AG08396 (cell line): ENCODE results near the gene PUM1.
A peak's percentile ranks its signal among the peaks of the same experiment; 100 is the strongest.
"Not testable (repeated sequence)": the region's sequence is repeated elsewhere in the genome, so short reads cannot be mapped to it uniquely, and the experiment has no call there.

Experiments
- DNase-seq: peaks from one replicate; pipeline ENCODE4 v3.0.0; 2012; ENCODE audit warnings: low spot score, mixed read lengths

The PUM1 gene

DNA sequence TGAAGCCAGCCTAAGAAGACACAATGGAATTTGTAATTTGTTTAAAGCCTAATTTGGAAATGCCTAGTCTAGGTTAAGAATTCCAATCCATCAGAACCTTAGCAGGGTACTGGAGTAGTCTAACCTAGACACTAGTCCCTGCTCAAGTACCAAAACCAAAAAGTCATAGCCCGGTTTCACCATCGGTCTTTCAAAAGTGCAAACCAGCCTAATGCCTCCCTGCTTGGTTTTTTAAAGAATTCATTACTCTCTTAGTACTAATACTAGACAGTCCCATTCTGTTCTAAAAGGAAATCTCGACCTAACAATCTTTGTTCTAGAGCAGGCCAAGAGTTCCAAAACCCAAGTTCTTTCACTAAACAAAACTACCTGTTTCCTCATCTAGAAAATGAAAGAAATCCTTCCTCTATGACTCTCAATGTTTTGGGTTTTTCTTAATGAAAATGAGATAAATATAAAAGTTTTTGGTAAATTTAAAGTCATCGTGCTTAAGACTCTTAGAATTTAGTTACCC, 2.6 kb downstream of the PUM1 start:
- no peak for DNase-seq

DNA sequence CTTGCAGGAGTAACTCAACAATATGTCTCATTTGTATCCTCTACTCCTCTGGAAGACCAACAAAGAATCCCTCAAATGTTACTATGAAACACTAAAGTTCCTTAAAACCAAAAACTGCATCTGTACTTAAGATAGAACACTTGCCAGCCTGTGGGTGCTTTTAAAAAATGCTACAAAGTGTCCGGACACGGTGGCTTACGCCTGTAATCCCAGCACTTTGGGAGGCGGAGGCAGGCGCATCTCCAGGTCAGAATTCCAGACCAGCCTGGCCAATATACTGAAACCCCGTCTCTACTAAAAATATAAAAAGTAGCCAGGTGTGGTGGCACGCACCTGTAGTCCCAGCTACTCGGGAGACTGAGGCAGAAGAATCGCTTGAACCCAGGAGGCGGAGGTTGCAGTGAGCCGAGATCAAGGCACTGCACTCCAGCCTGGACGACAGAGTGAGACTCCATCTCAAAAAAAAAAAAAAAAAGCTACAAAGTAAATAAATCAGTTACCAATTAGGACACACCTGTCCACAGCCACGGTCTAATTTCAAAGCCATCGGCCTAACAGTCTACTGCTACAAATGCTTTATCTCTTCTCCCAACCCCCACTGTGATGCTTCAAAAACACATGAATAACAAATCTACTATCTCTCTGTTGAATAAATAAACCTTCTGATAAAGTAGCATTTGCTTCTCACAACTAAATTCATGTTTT, 3.2 kb downstream of the PUM1 start:
- not testable (repeated sequence) for DNase-seq

- DNase-seq = no peak
Observed at GRCh38 chr1:31058012-31058411, 7.5 kb downstream of the PUM1 start.

GRCh38 chr1:31055953-31056352, 9.6 kb downstream of the PUM1 start:
- DNase-seq = no peak

DNA sequence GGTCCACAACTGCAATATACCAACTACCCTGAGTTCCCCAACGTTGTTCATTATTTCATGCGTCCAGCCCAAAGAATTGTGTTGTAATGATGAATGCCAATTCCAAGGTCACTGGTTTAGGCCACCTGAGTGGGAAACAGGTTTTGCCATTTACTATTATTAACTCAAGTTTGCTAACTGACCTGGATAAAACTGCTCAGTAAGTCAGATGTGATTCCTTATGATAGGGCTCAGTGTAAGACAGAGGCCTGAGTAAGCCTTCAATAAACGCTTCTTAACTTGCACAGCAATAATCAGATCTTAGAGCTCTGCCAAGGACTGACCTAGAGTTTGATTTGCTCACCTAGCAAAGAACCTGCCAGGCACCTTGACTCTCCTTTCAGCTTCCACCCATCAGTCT, 10.0 kb downstream of the PUM1 start:
- no peak for DNase-seq

GRCh38 chr1:31054958-31055481, 10.5 kb downstream of the PUM1 start:
- no peak for DNase-seq

- peak; percentile 15 for DNase-seq
Observed at GRCh38 chr1:31054349-31054748, 11.2 kb downstream of the PUM1 start.

DNA sequence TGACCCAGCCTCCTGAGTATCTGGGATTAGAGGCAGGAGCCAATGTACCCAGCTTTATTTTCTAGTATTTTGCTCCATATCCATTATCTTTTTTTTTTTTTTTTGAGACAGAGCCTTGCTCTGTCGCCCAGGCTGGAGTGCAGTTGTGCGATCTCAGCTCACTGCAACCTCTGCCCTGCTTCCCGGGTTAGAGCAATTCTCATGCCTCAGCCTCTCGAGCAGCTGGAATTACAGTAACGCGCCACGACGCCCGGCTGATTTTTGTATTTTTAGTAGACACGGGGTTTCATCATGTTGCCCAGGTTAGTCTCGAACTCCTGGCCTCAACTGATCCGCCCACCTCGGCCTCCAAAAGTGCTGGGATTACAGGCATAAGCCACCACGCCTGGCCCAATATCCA, 12.9 kb downstream of the PUM1 start:
- DNase-seq = not testable (repeated sequence)

GRCh38 chr1:31051611-31052010, 13.9 kb downstream of the PUM1 start:
- no peak for DNase-seq

- not testable (repeated sequence) for DNase-seq
Observed at GRCh38 chr1:31047507-31047906, 18.0 kb downstream of the PUM1 start.

DNA sequence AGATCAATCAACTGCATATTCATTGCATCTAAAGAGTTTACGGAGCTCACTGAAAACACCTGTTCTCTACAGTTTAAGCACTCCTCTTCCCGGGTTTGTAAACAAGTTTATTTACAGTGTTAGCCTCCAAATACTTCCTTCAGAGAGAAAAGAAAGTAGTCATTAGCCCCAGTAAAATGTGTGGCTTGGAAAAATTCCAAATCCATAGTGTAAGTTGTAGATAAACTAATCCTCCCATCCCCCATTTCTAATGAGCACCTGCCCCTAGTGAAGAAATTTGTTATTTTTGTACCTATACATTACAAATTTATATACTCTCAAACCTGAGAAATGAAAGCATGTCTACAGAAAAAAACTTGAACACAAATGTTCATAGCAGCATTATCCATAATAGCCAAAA, 21.9 kb downstream of the PUM1 start:
- DNase-seq = no peak

GRCh38 chr1:31042656-31043055, 22.9 kb downstream of the PUM1 start:
- no peak for DNase-seq

- DNase-seq = no peak
Observed at GRCh38 chr1:31041529-31041928, 24.0 kb downstream of the PUM1 start.

- DNase-seq = no peak
Observed at GRCh38 chr1:31040038-31040437, 25.5 kb downstream of the PUM1 start.

GRCh38 chr1:31038935-31039334, 26.6 kb downstream of the PUM1 start:
- not testable (repeated sequence) for DNase-seq

GRCh38 chr1:31038360-31038759, 27.2 kb downstream of the PUM1 start:
- DNase-seq = peak; percentile 11

DNA sequence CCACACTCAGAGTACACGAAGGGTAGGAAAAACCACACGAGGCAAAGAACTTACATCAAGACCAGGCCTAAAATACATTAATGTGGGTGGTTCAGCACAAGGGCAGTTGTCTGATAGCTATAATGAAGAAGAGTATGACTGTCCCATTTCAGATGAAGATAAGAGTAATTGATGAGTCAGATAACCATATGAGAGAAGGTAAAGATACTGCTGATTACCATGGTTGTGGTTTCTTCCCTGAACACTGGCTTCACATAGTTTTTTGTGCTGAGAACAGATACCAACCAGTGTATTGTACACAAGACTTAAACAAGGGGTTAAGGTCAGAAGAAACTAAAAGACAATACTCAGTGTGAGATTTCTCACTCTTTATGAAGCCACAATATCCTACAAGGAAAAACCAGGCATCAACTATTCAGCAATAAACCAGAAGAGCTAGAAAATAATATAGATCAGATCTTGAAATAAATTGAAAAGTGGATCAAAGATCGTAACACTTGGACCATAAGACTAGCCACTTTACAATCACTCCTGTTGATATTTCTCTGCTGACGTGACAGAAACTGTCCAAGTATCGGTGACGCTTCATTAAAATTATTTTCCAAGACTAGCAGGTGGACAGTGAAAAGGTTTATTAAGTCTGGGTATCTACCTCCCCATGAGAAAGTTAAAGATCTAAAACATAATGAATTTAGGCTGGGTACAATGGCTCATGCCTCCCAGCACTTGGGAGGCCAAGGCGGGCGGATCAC, 28.6 kb downstream of the PUM1 start:
- DNase-seq = no peak

GRCh38 chr1:31033598-31033997, 31.9 kb downstream of the PUM1 start:
- no peak for DNase-seq

- no peak for DNase-seq
Observed at GRCh38 chr1:31032266-31032665, 33.3 kb downstream of the PUM1 start.

GRCh38 chr1:31031330-31032143, 34.0 kb downstream of the PUM1 start:
- no peak for DNase-seq

GRCh38 chr1:31029026-31029425, 36.5 kb downstream of the PUM1 start:
- DNase-seq = peak; percentile 17
